HG03520 (cell line): ENCODE measurements around the gene SLC19A3.

Source experiments
- ATAC-seq: cut with Tn5 transposase; IDR thresholded peaks from one replicate; pipeline ENCODE4 v1.9.1; 2021; ENCODE audit warnings: mild to moderate bottlenecking, moderate library complexity; ENCODE audit not compliant: unreplicated experiment

SLC19A3 gene

DNA sequence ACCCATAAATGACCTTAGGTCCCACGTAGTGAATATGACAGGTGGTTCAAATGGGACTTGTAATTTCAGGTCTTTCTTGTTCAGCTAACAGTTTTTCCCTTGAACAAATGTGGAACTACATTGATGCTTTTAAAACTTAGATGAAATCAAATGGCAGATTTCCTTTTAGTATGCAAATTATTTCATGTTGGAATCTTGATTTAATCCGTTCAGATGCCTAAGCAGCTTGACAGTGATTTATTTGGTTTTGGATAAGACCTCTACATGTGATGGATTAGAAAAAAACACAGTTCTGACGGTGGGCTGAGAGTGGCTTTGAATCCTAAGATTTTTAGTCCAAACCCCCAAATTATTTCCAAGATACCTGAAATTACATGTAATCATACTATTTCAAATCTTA, 83.6 kb downstream of the SLC19A3 start:
- no peak for ATAC-seq
